PC-3 (cell line): ENCODE results near the gene DENND10. TPM values are rescaled to one million over a fixed set of nuclear protein-coding genes. Genes with fewer than 3 reads are reported as not detected.

Experiments
- ATAC-seq: fragments of 200-7000 bp; cut with Tn5 transposase; 2 replicates; pipeline ENCODE4 v1.9.1; 2020; ENCODE audit warnings: mild to moderate bottlenecking, moderate library complexity
- BruUV-seq: library from RNA; stranded (reverse); fragments of 400-500 nt; replicated peaks from 2 replicates; lab custom pipeline; 2021; lab: Mats Ljungman, UMichigan
- CTCF ChIA-PET: fragments of 300-600 bp; sonication (Branson Sonifier 250); formaldehyde crosslinking; loops from one replicate; lab custom pipeline; 2022; ENCODE audit warnings: antibody characterized with exemption; lab: Charles Lee
- POLR2A ChIA-PET: fragments of 300-600 bp; sonication (Branson Sonifier 250); formaldehyde crosslinking; loops from one replicate; lab custom pipeline; 2022; ENCODE audit warnings: antibody characterized with exemption; ENCODE audit not compliant: unreplicated experiment; lab: Charles Lee
- DNase-seq: peaks from one replicate; pipeline ENCODE4 v3.0.0-alpha.2; 2015
- H2AFZ ChIP-seq: fragments of 300-600 bp; sonication (generic); 2 replicates; pipeline ENCODE4 v1.6.0; 2016; ENCODE audit warnings: antibody characterized with exemption, low read length
- H3F3A ChIP-seq: fragments of 300-600 bp; sonication (generic); one replicate; pipeline ENCODE4 v1.6.0; 2017; ENCODE audit warnings: antibody characterized with exemption, low read length, control low read depth, mild to moderate bottlenecking; ENCODE audit not compliant: unreplicated experiment
- H3K27ac ChIP-seq: fragments of 300-600 bp; sonication (generic); 2 replicates; pipeline ENCODE4 v1.5.1; 2016; ENCODE audit warnings: mild to moderate bottlenecking, low read length
- H3K27me3 ChIP-seq: fragments of 300-600 bp; sonication (generic); 2 replicates; pipeline ENCODE4 v1.6.1; 2016; ENCODE audit warnings: low read length, mixed read lengths
- H3K36me3 ChIP-seq: fragments of 300-600 bp; sonication (generic); 2 replicates; pipeline ENCODE4 v1.6.1; 2016; ENCODE audit warnings: low read depth, mixed run types, low read length, mixed read lengths
- H3K4me1 ChIP-seq: fragments of 300-600 bp; sonication (generic); 2 replicates; pipeline ENCODE4 v1.5.1; 2016; ENCODE audit warnings: low read length; ENCODE audit not compliant: insufficient read depth
- H3K4me2 ChIP-seq: fragments of 300-600 bp; sonication (generic); 2 replicates; pipeline ENCODE4 v1.6.0; 2016; ENCODE audit warnings: low read length
- H3K4me3 ChIP-seq: fragments of 300-600 bp; sonication (generic); 2 replicates; pipeline ENCODE4 v1.5.1; 2016; ENCODE audit warnings: mild to moderate bottlenecking, low read length, mixed read lengths
- H3K79me2 ChIP-seq: fragments of 300-600 bp; sonication (generic); 2 replicates; pipeline ENCODE4 v1.6.1; 2017; ENCODE audit warnings: low read length, mixed read lengths
- H3K9ac ChIP-seq: fragments of 300-600 bp; sonication (generic); 2 replicates; pipeline ENCODE4 v1.6.0; 2016; ENCODE audit warnings: mild to moderate bottlenecking, low read length
- H3K9me2 ChIP-seq: fragments of 300-600 bp; sonication (generic); replicated peaks from 2 replicates; pipeline ENCODE4 v1.6.1; 2016; ENCODE audit warnings: mixed run types, low read length, mixed read lengths
- H3K9me3 ChIP-seq: fragments of 300-600 bp; sonication (generic); 2 replicates; pipeline ENCODE4 v1.6.1; 2016; ENCODE audit warnings: low read length, mixed read lengths
- H4K20me1 ChIP-seq: fragments of 300-600 bp; sonication (generic); 2 replicates; pipeline ENCODE4 v1.6.1; 2016; ENCODE audit warnings: low read length, mixed read lengths
- EZH2 ChIP-seq: fragments of 300-600 bp; sonication (generic); IDR thresholded peaks from one replicate; pipeline ENCODE4 v1.6.1; 2017; ENCODE audit warnings: antibody characterized with exemption, mild to moderate bottlenecking, low read length; ENCODE audit not compliant: unreplicated experiment
- EZH2phosphoT487 ChIP-seq: fragments of 300-600 bp; sonication (generic); IDR thresholded peaks from 2 replicates; pipeline ENCODE4 v1.6.1; 2018; ENCODE audit warnings: mild to moderate bottlenecking, antibody characterized with exemption, low read length, borderline replicate concordance
- intact Hi-C: fragments of 100-400 bp; cut with micrococcal nuclease; formaldehyde crosslinking; loops from 2 replicates; pipeline ENCODE4 v1.9.0; 2023
- total RNA-seq: library from RNA; depleted of rRNA; stranded (reverse); fragments of >200 nt; gene quantifications from 2 replicates; pipeline ENCODE4 v1.2.3, GENCODE V29; 2014
- TF ChIP-seq, protein P1 (sequence below): fragments of 300-600 bp; sonication (generic); conservative IDR thresholded peaks from 2 replicates; pipeline ENCODE4 v1.5.1; 2017; ENCODE audit warnings: antibody characterized with exemption, low read depth, mild to moderate bottlenecking, low read length

Gene DENND10
- total RNA-seq, 1 experiment from 2014 or later = 28.9 TPM

DNA sequence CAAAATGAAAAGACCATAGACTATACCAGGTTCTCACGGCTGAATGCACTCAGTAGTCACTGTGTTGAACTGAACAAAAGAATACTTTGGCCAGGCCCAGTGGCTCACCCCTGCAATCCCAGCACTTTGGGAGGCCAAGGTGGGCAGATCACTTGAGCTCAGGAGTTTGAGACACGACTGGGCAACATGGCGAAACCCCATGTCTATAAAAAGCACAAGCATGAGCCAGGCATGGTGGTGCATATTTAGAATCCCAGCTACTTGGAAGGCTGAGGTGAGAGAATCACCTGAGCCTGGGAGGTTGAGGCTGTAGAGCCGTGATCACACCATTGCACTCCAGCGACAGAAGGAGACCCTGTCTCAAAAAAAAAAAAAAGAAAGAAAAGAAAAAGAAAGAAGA lies 49.1 kb downstream of the DENND10 start:
- no peak overlapping the region for H3K4me3 ChIP-seq
- H3K4me2 ChIP-seq = no peak overlapping the region
- no peak overlapping the region for H2AFZ ChIP-seq
- no peaks in the 10 kb centered on the region for H3F3A ChIP-seq
- no peaks in the 10 kb centered on the region for H3K9me3 ChIP-seq
- H3K27me3 ChIP-seq = no peaks in the 10 kb centered on the region
- ATAC-seq = no peak
- H3K79me2 ChIP-seq = no peaks in the 10 kb centered on the region
- no peaks in the 10 kb centered on the region for H4K20me1 ChIP-seq
- no peak overlapping the region for H3K9ac ChIP-seq
- H3K27ac ChIP-seq = no peak overlapping the region
- BruUV-seq = no TSS peak
- H3K4me1 ChIP-seq = no peaks in the 10 kb centered on the region
- CTCF ChIA-PET = no interaction called here
- intact Hi-C loops = no loop called here
- TF ChIP-seq EZH2phosphoT487 (no peak), EZH2 (no peak)
- TF ChIP-seq, protein P1, sequence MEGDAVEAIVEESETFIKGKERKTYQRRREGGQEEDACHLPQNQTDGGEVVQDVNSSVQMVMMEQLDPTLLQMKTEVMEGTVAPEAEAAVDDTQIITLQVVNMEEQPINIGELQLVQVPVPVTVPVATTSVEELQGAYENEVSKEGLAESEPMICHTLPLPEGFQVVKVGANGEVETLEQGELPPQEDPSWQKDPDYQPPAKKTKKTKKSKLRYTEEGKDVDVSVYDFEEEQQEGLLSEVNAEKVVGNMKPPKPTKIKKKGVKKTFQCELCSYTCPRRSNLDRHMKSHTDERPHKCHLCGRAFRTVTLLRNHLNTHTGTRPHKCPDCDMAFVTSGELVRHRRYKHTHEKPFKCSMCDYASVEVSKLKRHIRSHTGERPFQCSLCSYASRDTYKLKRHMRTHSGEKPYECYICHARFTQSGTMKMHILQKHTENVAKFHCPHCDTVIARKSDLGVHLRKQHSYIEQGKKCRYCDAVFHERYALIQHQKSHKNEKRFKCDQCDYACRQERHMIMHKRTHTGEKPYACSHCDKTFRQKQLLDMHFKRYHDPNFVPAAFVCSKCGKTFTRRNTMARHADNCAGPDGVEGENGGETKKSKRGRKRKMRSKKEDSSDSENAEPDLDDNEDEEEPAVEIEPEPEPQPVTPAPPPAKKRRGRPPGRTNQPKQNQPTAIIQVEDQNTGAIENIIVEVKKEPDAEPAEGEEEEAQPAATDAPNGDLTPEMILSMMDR = no peak
- peaks cover 6% of the 10 kb centered on the region; the same call in 1 of the 2 replicates for H3K36me3 ChIP-seq
- no peaks in the 10 kb centered on the region for H3K9me2 ChIP-seq
- DNase-seq = no peak
- POLR2A ChIA-PET = no interaction called here

- no peak for ATAC-seq
- H3K4me2 ChIP-seq = no peak overlapping the region
- no peaks in the 10 kb centered on the region for H3K9me2 ChIP-seq
- no peak overlapping the region for H3K27ac ChIP-seq
- intact Hi-C loops = no loop called here
- ChIA-PET CTCF (no interaction called here), POLR2A (no interaction called here)
- H3K27me3 ChIP-seq = no peaks in the 10 kb centered on the region
- no peaks in the 10 kb centered on the region for H3F3A ChIP-seq
- TF ChIP-seq, protein P1 = no peak
- TF ChIP-seq EZH2 = no peak
- no peak for TF ChIP-seq EZH2phosphoT487
- H3K4me1 ChIP-seq = no peaks in the 10 kb centered on the region
- no peaks in the 10 kb centered on the region for H4K20me1 ChIP-seq
- H3K4me3 ChIP-seq = no peak overlapping the region
- H3K9me3 ChIP-seq = no peaks in the 10 kb centered on the region
- no peak overlapping the region for H3K9ac ChIP-seq
- BruUV-seq = no TSS peak
- H3K79me2 ChIP-seq = no peaks in the 10 kb centered on the region
- no peak overlapping the region for H2AFZ ChIP-seq
- no peak for DNase-seq
- H3K36me3 ChIP-seq = peaks cover 6% of the 10 kb centered on the region; the same call in 1 of the 2 replicates
Measured at GRCh38 chr10:119153661-119154060, 49.7 kb downstream of the DENND10 start.

- BruUV-seq = no TSS peak
- H3K79me2 ChIP-seq = peaks cover 2% of the 10 kb centered on the region; the same call in 1 of the 2 replicates
- ChIA-PET CTCF (no interaction called here), POLR2A (no interaction called here)
- H3K27ac ChIP-seq = no peak overlapping the region
- intact Hi-C loops = no loop called here
- TF ChIP-seq EZH2 (no peak), EZH2phosphoT487 (no peak)
- TF ChIP-seq, protein P1 = no peak
- peaks cover 3% of the 10 kb centered on the region; the same call in 1 of the 2 replicates for H3K4me1 ChIP-seq
- H3K27me3 ChIP-seq = no peaks in the 10 kb centered on the region
- no peak overlapping the region for H2AFZ ChIP-seq
- H3K4me3 ChIP-seq = no peak overlapping the region
- peaks cover 6% of the 10 kb centered on the region; the same call in 1 of the 2 replicates for H3K36me3 ChIP-seq
- H3F3A ChIP-seq = peaks cover 5% of the 10 kb centered on the region
- no peaks in the 10 kb centered on the region for H3K9me3 ChIP-seq
- no peak for ATAC-seq
- no peaks in the 10 kb centered on the region for H3K9me2 ChIP-seq
- no peaks in the 10 kb centered on the region for H4K20me1 ChIP-seq
- H3K9ac ChIP-seq = no peak overlapping the region
- DNase-seq = no peak
- H3K4me2 ChIP-seq = no peak overlapping the region
Measured at GRCh38 chr10:119159332-119159731, 55.4 kb downstream of the DENND10 start.
